HEK293 (cell line): ENCODE data around the gene ACTR3C.

Experiments used
- CTCF ChIP-seq: fragments of 450-650 bp; formaldehyde crosslinking; IDR thresholded peaks from 2 replicates; pipeline ENCODE4 v1.5.1; 2016; ENCODE audit warnings: missing biosample characterization, missing genetic modification characterization
- HOXC10 ChIP-seq: sonication (generic); formaldehyde crosslinking; IDR thresholded peaks from 2 replicates; pipeline ENCODE4 v1.8.1; 2023; ENCODE audit warnings: mild to moderate bottlenecking, missing genetic modification reagents
- KLF10 ChIP-seq: fragments of 450-650 bp; IDR thresholded peaks from 2 replicates; pipeline ENCODE4 v1.5.1; 2018; ENCODE audit warnings: missing biosample characterization, mild to moderate bottlenecking, missing genetic modification characterization
- MEIS1 ChIP-seq: sonication (generic); formaldehyde crosslinking; IDR thresholded peaks from 2 replicates; pipeline ENCODE4 v1.8.1; 2022; ENCODE audit warnings: missing genetic modification reagents, mild to moderate bottlenecking, borderline replicate concordance
- PBX3 ChIP-seq: sonication (generic); formaldehyde crosslinking; IDR thresholded peaks from 2 replicates; pipeline ENCODE4 v1.8.1; 2022; ENCODE audit warnings: mild to moderate bottlenecking, moderate library complexity, missing genetic modification reagents
- ZBTB7A ChIP-seq: fragments of 450-650 bp; formaldehyde crosslinking; IDR thresholded peaks from 2 replicates; pipeline ENCODE4 v1.5.1; 2016; ENCODE audit warnings: low read depth, missing biosample characterization, missing genetic modification characterization
- ZNF311 ChIP-seq: fragments of 450-650 bp; formaldehyde crosslinking; IDR thresholded peaks from 2 replicates; pipeline ENCODE4 v1.5.1; 2017; ENCODE audit warnings: missing biosample characterization, missing genetic modification characterization, borderline replicate concordance
- ZNF501 ChIP-seq: fragments of 450-650 bp; formaldehyde crosslinking; IDR thresholded peaks from 2 replicates; pipeline ENCODE4 v1.5.1; 2016; ENCODE audit warnings: missing biosample characterization, missing genetic modification characterization
- ZNF792 ChIP-seq: fragments of 450-650 bp; formaldehyde crosslinking; IDR thresholded peaks from 2 replicates; pipeline ENCODE4 v1.5.1; 2016; ENCODE audit warnings: missing biosample characterization, missing genetic modification characterization

- TF ChIP-seq CTCF (tag by site-specific recombination) (no peak), KLF10 (tag by site-specific recombination) (no peak), ZNF501 (tag by site-specific recombination) (no peak), ZNF792 (tag by site-specific recombination) (no peak), MEIS1 (CRISPR knock-in tag) (no peak), HOXC10 (CRISPR knock-in tag) (no peak), ZBTB7A (no peak), PBX3 (no peak), ZNF311 (tag by site-specific recombination) (no peak)
Measured at GRCh38 chr7:150363370-150363769, 40.0 kb upstream of the ACTR3C start.
